GM18526 (cell line): ENCODE data around the gene OTOS.

Source experiments
- POLR2A ChIP-seq: IDR thresholded peaks from 3 replicates; pipeline ENCODE4 v1.6.1; 2011; ENCODE audit not compliant: insufficient read length; ENCODE audit errors: extremely low read depth

The OTOS gene

GRCh38 chr2:240127191-240127750, 13.2 kb downstream of the OTOS start:
- no peak for TF ChIP-seq POLR2A

- no peak for TF ChIP-seq POLR2A
Observed at GRCh38 chr2:240126731-240127130, 13.7 kb downstream of the OTOS start.

- TF ChIP-seq POLR2A: no peak
Observed at GRCh38 chr2:240125742-240126141, 14.7 kb downstream of the OTOS start.

GRCh38 chr2:240124651-240125030, 15.8 kb downstream of the OTOS start:
- no peak for TF ChIP-seq POLR2A

- no peak for TF ChIP-seq POLR2A
Observed at GRCh38 chr2:240123821-240124650, 16.4 kb downstream of the OTOS start.

GRCh38 chr2:240121675-240122074, 18.8 kb downstream of the OTOS start:
- no peak for TF ChIP-seq POLR2A

- no peak for TF ChIP-seq POLR2A
Observed at GRCh38 chr2:240121190-240121589, 19.3 kb downstream of the OTOS start.

- no peak for TF ChIP-seq POLR2A
Observed at GRCh38 chr2:240114233-240114632, 26.2 kb downstream of the OTOS start.

- no peak for TF ChIP-seq POLR2A
Observed at GRCh38 chr2:240112914-240113690, 27.4 kb downstream of the OTOS start.

- no peak for TF ChIP-seq POLR2A
Observed at GRCh38 chr2:240111253-240111652, 29.2 kb downstream of the OTOS start.

GRCh38 chr2:240109386-240109785, 31.1 kb downstream of the OTOS start:
- no peak for TF ChIP-seq POLR2A

- no peak for TF ChIP-seq POLR2A
Observed at GRCh38 chr2:240107477-240107796, 33.0 kb downstream of the OTOS start.

- TF ChIP-seq POLR2A: no peak
Observed at GRCh38 chr2:240106765-240107476, 33.5 kb downstream of the OTOS start.

GRCh38 chr2:240105982-240106381, 34.5 kb downstream of the OTOS start:
- TF ChIP-seq POLR2A: no peak

- TF ChIP-seq POLR2A: no peak
Observed at GRCh38 chr2:240103136-240103535, 37.3 kb downstream of the OTOS start.
